SK-N-SH (cell line): ENCODE measurements around the gene SLC6A2. TPM values are rescaled to one million over a fixed set of nuclear protein-coding genes. Genes with fewer than 3 reads are reported as not detected.

ENCODE experiments used
- CTCF ChIA-PET: fragments of 300-600, 350-600 bp; formaldehyde crosslinking; extraction: SDS; loops from one replicate; lab custom pipeline; 2021; lab: Yijun Ruan, JAX
- POLR2A ChIA-PET: fragments of 350-600 bp; sonication (Branson Sonifier 250); formaldehyde crosslinking; extraction: SDS; loops from one replicate; lab custom pipeline; 2020; ENCODE audit warnings: antibody characterized with exemption, inconsistent platforms; lab: Yijun Ruan, JAX
- DNase-seq: peaks from one replicate; pipeline ENCODE4 v3.0.0; 2012
- H2AFZ ChIP-seq: fragments of 200-600 bp; sonication (generic); 2 replicates; pipeline ENCODE4 v1.8.1; 2016; ENCODE audit warnings: antibody characterized with exemption, mild to moderate bottlenecking, low read depth
- H3F3A ChIP-seq: fragments of 200-600 bp; sonication (generic); replicated peaks from 2 replicates; pipeline ENCODE3; 2016; ENCODE audit warnings: antibody characterized with exemption, mild to moderate bottlenecking; ENCODE audit not compliant: insufficient read depth
- H3K27ac ChIP-seq, 2 experiments: fragments of 200-500 bp in 1 of 2; fragments of 200-600 bp in 1 of 2; sonication (Bioruptor generic) in 1 of 2; sonication (generic), shearing (Covaris generic) in 1 of 2; 2 replicates each; pipeline versions ENCODE4 v1.5.1 to v1.6.1; 2014 to 2016; ENCODE audit warnings: low read depth in 2 of 2, inconsistent platforms in 1 of 2, low read length in 1 of 2, mild to moderate bottlenecking in 1 of 2, mixed read lengths in 1 of 2
- H3K27me3 ChIP-seq: fragments of 200-600 bp; sonication (generic), shearing (Covaris generic); 2 replicates; pipeline ENCODE4 v1.6.1; 2016; ENCODE audit warnings: mixed run types; ENCODE audit not compliant: insufficient read depth
- H3K36me3 ChIP-seq, 2 experiments: fragments of 200-500 bp in 1 of 2; fragments of 200-600 bp in 1 of 2; sonication (Bioruptor generic) in 1 of 2; sonication (generic) in 1 of 2; replicated peaks in 1 of 2; 2 replicates each; pipeline versions ENCODE3 to v1.5.1; 2014 to 2016; ENCODE audit warnings: low read length in 1 of 2, mild to moderate bottlenecking in 1 of 2; ENCODE audit not compliant: insufficient read depth in 2 of 2, control insufficient read depth in 1 of 2
- H3K4me1 ChIP-seq, 2 experiments: fragments of 200-500 bp in 1 of 2; fragments of 200-600 bp in 1 of 2; sonication (Bioruptor generic) in 1 of 2; sonication (generic), shearing (Covaris generic) in 1 of 2; 2 replicates each; pipeline versions ENCODE4 v1.5.1 to v1.6.1; 2014 to 2016; ENCODE audit warnings: low read depth in 1 of 2, low read length in 1 of 2, mixed run types in 1 of 2; ENCODE audit not compliant: insufficient read depth in 2 of 2, control insufficient read depth in 1 of 2
- H3K4me2 ChIP-seq: fragments of 200-600 bp; sonication (generic), shearing (Covaris generic); 2 replicates; pipeline ENCODE4 v1.6.1; 2017; ENCODE audit warnings: mixed run types
- H3K4me3 ChIP-seq, 2 experiments: fragments of 200-500 bp in 1 of 2; fragments of 200-600 bp in 1 of 2; sonication (Bioruptor generic) in 1 of 2; sonication (generic), shearing (Covaris generic) in 1 of 2; 2 replicates each; pipeline versions ENCODE4 v1.5.1 to v1.8.1; 2014 to 2016; ENCODE audit warnings: low read depth in 2 of 2, inconsistent platforms in 1 of 2, low read length in 1 of 2, mild to moderate bottlenecking in 1 of 2, mixed read lengths in 1 of 2, moderate library complexity in 1 of 2
- H3K79me2 ChIP-seq: fragments of 200-600 bp; sonication (generic); 2 replicates; pipeline ENCODE4 v1.8.1; 2017; ENCODE audit warnings: mild to moderate bottlenecking; ENCODE audit not compliant: insufficient read depth
- H3K9ac ChIP-seq: fragments of 200-600 bp; sonication (generic); 2 replicates; pipeline ENCODE4 v1.6.1; 2017; ENCODE audit warnings: mixed run types
- H3K9me2 ChIP-seq: fragments of 200-600 bp; sonication (generic); 2 replicates; pipeline ENCODE4 v1.6.1; 2017; ENCODE audit warnings: mixed run types
- H3K9me3 ChIP-seq: fragments of 200-600 bp; sonication (generic); 2 replicates; pipeline ENCODE4 v1.6.1; 2017; ENCODE audit warnings: mixed run types, mild to moderate bottlenecking, moderate library complexity
- H4K20me1 ChIP-seq: fragments of 200-600 bp; sonication (generic); 2 replicates; pipeline ENCODE4 v1.6.1; 2017; ENCODE audit warnings: mild to moderate bottlenecking, mixed run types; ENCODE audit not compliant: insufficient read depth
- ELF1 ChIP-seq: IDR thresholded peaks from 2 replicates; pipeline ENCODE4 v1.4.0; 2012
- EP300 ChIP-seq, 2 experiments: IDR thresholded peaks; 2 replicates each; pipeline versions ENCODE4 v1.4.0 to v1.6.1; 2012; ENCODE audit warnings: borderline replicate concordance in 1 of 2, low read depth in 1 of 2, low read length in 1 of 2
- EZH2phosphoT487 ChIP-seq: fragments of 200-600 bp; sonication (generic); IDR thresholded peaks from 2 replicates; pipeline ENCODE4 v1.6.1; 2017; ENCODE audit warnings: low read depth, mixed run types, mild to moderate bottlenecking, antibody characterized with exemption, moderate library complexity, borderline replicate concordance
- FOSL2 ChIP-seq: IDR thresholded peaks from 2 replicates; pipeline ENCODE4 v1.4.0; 2012; ENCODE audit warnings: low read depth, mild to moderate bottlenecking, moderate library complexity, borderline replicate concordance
- FOXJ3 ChIP-seq: sonication (generic); formaldehyde crosslinking; IDR thresholded peaks from 2 replicates; pipeline ENCODE4 v1.5.1; 2020; ENCODE audit warnings: mild to moderate bottlenecking, missing genetic modification reagents
- GATA2 ChIP-seq: sonication (generic); formaldehyde crosslinking; IDR thresholded peaks from 2 replicates; pipeline ENCODE4 v1.5.0; 2020; ENCODE audit warnings: mild to moderate bottlenecking, missing genetic modification reagents
- JUND ChIP-seq: IDR thresholded peaks from 2 replicates; pipeline ENCODE4 v1.4.0; 2012
- MEF2A ChIP-seq: IDR thresholded peaks from 2 replicates; pipeline ENCODE4 v1.4.0; 2012; ENCODE audit warnings: low read depth, borderline replicate concordance
- MXI1 ChIP-seq: IDR thresholded peaks from 2 replicates; pipeline ENCODE4 v1.6.1; 2012; ENCODE audit warnings: mild to moderate bottlenecking, low read depth, low read length, improper control_type of control experiment
- NFIC ChIP-seq: IDR thresholded peaks from 2 replicates; pipeline ENCODE4 v1.4.0; 2012; ENCODE audit warnings: borderline replicate concordance
- PBX3 ChIP-seq: IDR thresholded peaks from 2 replicates; pipeline ENCODE4; 2012
- POLR2AphosphoS5 ChIP-seq: IDR thresholded peaks from 2 replicates; pipeline ENCODE4 v1.6.1; 2012; ENCODE audit warnings: low read depth, low read length
- REST ChIP-seq: IDR thresholded peaks from 2 replicates; pipeline ENCODE4 v1.6.1; 2012; ENCODE audit warnings: mild to moderate bottlenecking, low read depth, low read length, moderate library complexity
- SIN3A ChIP-seq: IDR thresholded peaks from 2 replicates; pipeline ENCODE4 v1.6.1; 2012; ENCODE audit warnings: low read depth, mild to moderate bottlenecking, low read length, moderate library complexity, borderline replicate concordance
- SMC3 ChIP-seq: IDR thresholded peaks from 2 replicates; pipeline ENCODE4 v1.6.1; 2012; ENCODE audit warnings: low read depth, low read length, improper control_type of control experiment
- TAF1 ChIP-seq: IDR thresholded peaks from 2 replicates; pipeline ENCODE4 v1.6.1; 2012; ENCODE audit warnings: low read depth, mild to moderate bottlenecking, low read length, moderate library complexity, borderline replicate concordance
- TCF12 ChIP-seq: IDR thresholded peaks from 2 replicates; pipeline ENCODE4 v1.4.0; 2012
- TEAD4 ChIP-seq: IDR thresholded peaks from 2 replicates; pipeline ENCODE4 v1.4.0; 2012; ENCODE audit warnings: mild to moderate bottlenecking, borderline replicate concordance; ENCODE audit not compliant: insufficient read depth
- WGBS: methylation state at CpG from one replicate; pipeline ENCODE4 v1.1.6; 2017; ENCODE audit warnings: low lambda C conversion rate; 5-methylcytosine and 5-hydroxymethylcytosine counted together
- polyA plus RNA-seq, 3 experiments: library from polyadenylated mRNA; depleted of rRNA; stranded (reverse); fragments of >200 nt; gene quantifications; 2 replicates each; pipeline ENCODE4 v1.2.3, GENCODE V29; 2012
- TF ChIP-seq, protein P1 (sequence below): IDR thresholded peaks from 2 replicates; pipeline ENCODE4 v1.4.0; 2012; ENCODE audit warnings: low read depth, borderline replicate concordance
- TF ChIP-seq, protein P2 (sequence below): IDR thresholded peaks from 2 replicates; pipeline ENCODE4 v1.4.0; 2012; ENCODE audit warnings: low read depth

The SLC6A2 gene
- polyA plus RNA-seq, 1 of the 3 experiments (the other 2 are of a cell fraction), result 3.3 TPM

GRCh38 chr16:55706739-55707384 lies 51.1 kb downstream of the SLC6A2 start:
- Histone ChIP-seq H3K4me3 (no peak overlapping the region), H3K36me3 (no peaks in the 10 kb centered on the region), H3K79me2 (no peaks in the 10 kb centered on the region), H2AFZ (no peak overlapping the region), H3K9me3 (no peaks in the 10 kb centered on the region)
- no CpG with 5 or more reads among the region's 1 CpG for WGBS
- peak; percentile 48 for DNase-seq
- TF ChIP-seq POLR2AphosphoS5, result no peak
- 0 out of 2 replicates have a peak, but pooled peaks have one; percentile 11 for TF ChIP-seq MXI1
- peak; percentile 46; the same call in 1 of the 2 replicates for TF ChIP-seq GATA2 (CRISPR knock-in tag)
- TF ChIP-seq, protein P1, sequence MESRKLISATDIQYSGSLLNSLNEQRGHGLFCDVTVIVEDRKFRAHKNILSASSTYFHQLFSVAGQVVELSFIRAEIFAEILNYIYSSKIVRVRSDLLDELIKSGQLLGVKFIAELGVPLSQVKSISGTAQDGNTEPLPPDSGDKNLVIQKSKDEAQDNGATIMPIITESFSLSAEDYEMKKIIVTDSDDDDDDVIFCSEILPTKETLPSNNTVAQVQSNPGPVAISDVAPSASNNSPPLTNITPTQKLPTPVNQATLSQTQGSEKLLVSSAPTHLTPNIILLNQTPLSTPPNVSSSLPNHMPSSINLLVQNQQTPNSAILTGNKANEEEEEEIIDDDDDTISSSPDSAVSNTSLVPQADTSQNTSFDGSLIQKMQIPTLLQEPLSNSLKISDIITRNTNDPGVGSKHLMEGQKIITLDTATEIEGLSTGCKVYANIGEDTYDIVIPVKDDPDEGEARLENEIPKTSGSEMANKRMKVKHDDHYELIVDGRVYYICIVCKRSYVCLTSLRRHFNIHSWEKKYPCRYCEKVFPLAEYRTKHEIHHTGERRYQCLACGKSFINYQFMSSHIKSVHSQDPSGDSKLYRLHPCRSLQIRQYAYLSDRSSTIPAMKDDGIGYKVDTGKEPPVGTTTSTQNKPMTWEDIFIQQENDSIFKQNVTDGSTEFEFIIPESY, result no peak
- TF ChIP-seq EP300 (IDR thresholded peaks at IDR 0.05; ENCODE audit: borderline replicate concordance in 1 of 2, low read depth in 1 of 2, low read length in 1 of 2), result peak in 1 of 2 experiments; percentile 14; a peak in 1 of 4 replicates
- TF ChIP-seq, all 33 proteins: peak for 3
- Histone ChIP-seq H3K9ac (no peak overlapping the region), H3K4me1 (peaks cover 0 to 45% of the 10 kb centered on the region in 2 experiments; a peak in 2 of 4 replicates), H3K27me3 (no peaks in the 10 kb centered on the region; the same call in 1 of the 2 replicates), H3K4me2 (no peak overlapping the region), H3K27ac (peak overlapping the region in 1 of 2 experiments; percentile 69; a peak in 2 of 4 replicates), H4K20me1 (no peaks in the 10 kb centered on the region), H3F3A (no peaks in the 10 kb centered on the region), H3K9me2 (no peaks in the 10 kb centered on the region)
- ChIA-PET CTCF (interaction anchor here (0.7 to 6.1 kb wide), 11 partner anchors 8 to 649 kb away, joined by 3 to 66 read pairs (median 4); no protein-coding TSS in a partner anchor), POLR2A (interaction anchor here (0.9 to 3.8 kb wide), 3 partner anchors 51 to 242 kb away, joined by 3 to 10 read pairs (median 5); partner anchors contain the start of gene SLC6A2)

DNA sequence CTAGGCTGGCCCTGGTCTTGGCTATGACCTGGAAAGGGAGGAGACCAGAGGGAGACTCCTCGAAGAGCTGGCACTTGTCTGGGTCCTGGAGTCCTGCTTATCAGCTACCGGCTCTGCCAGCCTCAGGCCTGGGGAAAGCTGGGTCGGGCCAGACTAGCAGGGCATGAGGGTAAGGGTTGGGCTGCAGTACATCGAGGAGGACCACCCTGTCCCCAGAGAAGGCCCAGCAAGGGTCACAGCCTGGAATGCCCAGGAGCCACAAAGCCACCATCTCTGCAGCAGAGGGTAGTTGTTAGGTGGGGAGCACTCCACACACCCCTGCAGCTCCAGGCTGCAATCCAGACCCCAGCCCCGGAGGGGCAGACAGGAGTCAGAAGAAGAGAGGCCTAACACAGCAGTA lies 54.0 kb downstream of the SLC6A2 start:
- WGBS, result 8% methylated on average over 2 of the region's 5 CpGs

More for the DNA sequence above, 54.0 kb downstream of the SLC6A2 start:
- Histone ChIP-seq H3K9me3 (no peaks in the 10 kb centered on the region), H3K4me2 (no peak overlapping the region), H3K36me3 (no peaks in the 10 kb centered on the region), H3K4me1 (peaks cover 0 to 32% of the 10 kb centered on the region in 2 experiments; a peak in 2 of 4 replicates), H3K27ac (no peak overlapping the region), H4K20me1 (no peaks in the 10 kb centered on the region), H3K79me2 (no peaks in the 10 kb centered on the region), H3K4me3 (no peak overlapping the region), H3K9me2 (no peaks in the 10 kb centered on the region), H3K27me3 (no peaks in the 10 kb centered on the region; the same call in 1 of the 2 replicates), H2AFZ (no peak overlapping the region), H3K9ac (no peak overlapping the region), H3F3A (no peaks in the 10 kb centered on the region)
- no peak for DNase-seq
- ChIA-PET CTCF (interaction anchor here (1.1 to 6.1 kb wide), 4 partner anchors 132 to 248 kb away, joined by 3 to 66 read pairs (median 4); no protein-coding TSS in a partner anchor), POLR2A (no interaction called here)
- TF ChIP-seq FOSL2 (no peak), NFIC (no peak), FOXJ3 (CRISPR knock-in tag) (no peak), MEF2A (no peak), JUND (no peak), TAF1 (no peak), REST (no peak), EZH2phosphoT487 (no peak), EP300 (IDR thresholded peaks at IDR 0.05; ENCODE audit: borderline replicate concordance in 1 of 2, low read depth in 1 of 2, low read length in 1 of 2) (no peak), PBX3 (no peak), ELF1 (no peak), TCF12 (no peak), SIN3A (no peak), TEAD4 (no peak), SMC3 (no peak)
- TF ChIP-seq, protein P2, sequence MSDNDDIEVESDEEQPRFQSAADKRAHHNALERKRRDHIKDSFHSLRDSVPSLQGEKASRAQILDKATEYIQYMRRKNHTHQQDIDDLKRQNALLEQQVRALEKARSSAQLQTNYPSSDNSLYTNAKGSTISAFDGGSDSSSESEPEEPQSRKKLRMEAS, result no peak
